HG03521 (cell line): ENCODE data around the gene DDIT4L.
"Not testable (repeated sequence)": the region's sequence is repeated elsewhere in the genome, so short reads cannot be mapped to it uniquely, and the experiment has no call there.

Experiments used
- ATAC-seq: cut with Tn5 transposase; IDR thresholded peaks from one replicate; pipeline ENCODE4 v1.9.1; 2021; ENCODE audit warnings: mild to moderate bottlenecking, moderate library complexity; ENCODE audit not compliant: unreplicated experiment

DDIT4L gene

GRCh38 chr4:100189820-100190642, at the start of gene DDIT4L:
Gene DDIT4L, minus strand, starts transcription at chr4:100190468. Its CDS starts 485 bp downstream, at chr4:100189983.
- ATAC-seq: no peak

GRCh38 chr4:100240008-100240407, 49.7 kb upstream of the DDIT4L start:
- ATAC-seq: no peak

GRCh38 chr4:100224721-100225120, 34.5 kb upstream of the DDIT4L start:
- no peak for ATAC-seq

GRCh38 chr4:100224160-100224559, 33.9 kb upstream of the DDIT4L start:
- ATAC-seq: no peak

- ATAC-seq: peak; percentile 73
Observed at GRCh38 chr4:100208964-100209363, 18.7 kb upstream of the DDIT4L start.

GRCh38 chr4:100208459-100208858, 18.2 kb upstream of the DDIT4L start:
- ATAC-seq: no peak

GRCh38 chr4:100206850-100207249, 16.6 kb upstream of the DDIT4L start:
- no peak for ATAC-seq

GRCh38 chr4:100198061-100198460, 7.8 kb upstream of the DDIT4L start:
- no peak for ATAC-seq

GRCh38 chr4:100196388-100197071, 6.3 kb upstream of the DDIT4L start:
- not testable (repeated sequence) for ATAC-seq

- ATAC-seq: no peak
Observed at GRCh38 chr4:100190643-100191600, 654 bp upstream of the DDIT4L start.

GRCh38 chr4:100188829-100189228, 1.4 kb downstream of the DDIT4L start:
- ATAC-seq: no peak

- no peak for ATAC-seq
Observed at GRCh38 chr4:100187781-100188180, 2.5 kb downstream of the DDIT4L start.

GRCh38 chr4:100184787-100185186, 5.5 kb downstream of the DDIT4L start:
- ATAC-seq: no peak

- ATAC-seq: no peak
Observed at GRCh38 chr4:100177855-100178254, 12.4 kb downstream of the DDIT4L start.

- no peak for ATAC-seq
Observed at GRCh38 chr4:100177126-100177525, 13.1 kb downstream of the DDIT4L start.

GRCh38 chr4:100175858-100176257, 14.4 kb downstream of the DDIT4L start:
- ATAC-seq: no peak

- ATAC-seq: no peak
Observed at GRCh38 chr4:100174985-100175383, 15.3 kb downstream of the DDIT4L start.

GRCh38 chr4:100170986-100171385, 19.3 kb downstream of the DDIT4L start:
- no peak for ATAC-seq

- no peak for ATAC-seq
Observed at GRCh38 chr4:100169491-100170485, 20.5 kb downstream of the DDIT4L start.

- ATAC-seq: no peak
Observed at GRCh38 chr4:100168521-100168920, 21.7 kb downstream of the DDIT4L start.
